ENCODE data around the gene COL4A3.

- TF ChIP-seq CTCF (optimal IDR thresholded peaks at IDR 0.05 in 1 of 3, IDR thresholded peaks at IDR 0.05 in 1 of 3, conservative IDR thresholded peaks at IDR 0.05 in 1 of 3; ENCODE audit: extremely low read depth in 1 of 3, insufficient read depth in 2 of 3, low read length in 3 of 3) (no peak), EZH2 (IDR thresholded peaks at IDR 0.05; ENCODE audit: low read length) (no peak)
Measured at GRCh38 chr2:227206406-227206805, 42.0 kb downstream of the COL4A3 start.

Measured in keratinocyte (primary cell).